Tibial nerve (tissue), 3 donors: Measurements from ENCODE around the gene TH.

ENCODE experiments used
- POLR2A ChIP-seq, 2 donors: fragments of 450-650 bp; IDR thresholded peaks; one replicate each; pipeline ENCODE4 v1.6.1; 2017; ENCODE audit warnings: antibody characterized with exemption in 2 of 2, mild to moderate bottlenecking in 2 of 2, moderate library complexity in 2 of 2
- TF ChIP-seq, protein P1 (sequence below), 5 experiments: fragments of 200-600 bp in 3 of 5; fragments of 450-650 bp in 2 of 5; sonication (generic) in 3 of 5; IDR thresholded peaks; one replicate each; pipeline ENCODE4 v1.5.1; 2016 to 2019; ENCODE audit warnings: antibody characterized with exemption in 5 of 5, mild to moderate bottlenecking in 3 of 5, moderate library complexity in 2 of 5

DNA sequence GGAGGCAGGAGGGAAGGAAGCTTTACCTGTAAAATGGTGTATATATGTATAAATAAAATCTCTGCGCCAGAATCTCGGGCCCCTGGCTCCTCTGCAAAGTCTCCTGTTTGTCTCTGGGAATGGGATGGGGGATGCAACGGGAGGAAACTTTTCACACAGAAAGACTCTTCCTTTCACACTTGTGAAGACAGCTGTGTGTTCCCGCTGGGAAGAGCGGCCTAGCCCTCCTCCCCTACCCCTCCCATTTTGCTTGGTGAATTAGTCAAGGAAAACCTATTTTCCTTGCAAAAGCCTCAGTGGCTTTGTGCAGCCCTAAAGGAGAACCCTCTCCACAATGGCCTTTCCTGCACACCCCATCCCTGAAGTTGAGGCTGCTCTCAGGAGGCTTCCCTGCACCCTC lies 23.0 kb downstream of the TH start:
- TF ChIP-seq, protein P1, sequence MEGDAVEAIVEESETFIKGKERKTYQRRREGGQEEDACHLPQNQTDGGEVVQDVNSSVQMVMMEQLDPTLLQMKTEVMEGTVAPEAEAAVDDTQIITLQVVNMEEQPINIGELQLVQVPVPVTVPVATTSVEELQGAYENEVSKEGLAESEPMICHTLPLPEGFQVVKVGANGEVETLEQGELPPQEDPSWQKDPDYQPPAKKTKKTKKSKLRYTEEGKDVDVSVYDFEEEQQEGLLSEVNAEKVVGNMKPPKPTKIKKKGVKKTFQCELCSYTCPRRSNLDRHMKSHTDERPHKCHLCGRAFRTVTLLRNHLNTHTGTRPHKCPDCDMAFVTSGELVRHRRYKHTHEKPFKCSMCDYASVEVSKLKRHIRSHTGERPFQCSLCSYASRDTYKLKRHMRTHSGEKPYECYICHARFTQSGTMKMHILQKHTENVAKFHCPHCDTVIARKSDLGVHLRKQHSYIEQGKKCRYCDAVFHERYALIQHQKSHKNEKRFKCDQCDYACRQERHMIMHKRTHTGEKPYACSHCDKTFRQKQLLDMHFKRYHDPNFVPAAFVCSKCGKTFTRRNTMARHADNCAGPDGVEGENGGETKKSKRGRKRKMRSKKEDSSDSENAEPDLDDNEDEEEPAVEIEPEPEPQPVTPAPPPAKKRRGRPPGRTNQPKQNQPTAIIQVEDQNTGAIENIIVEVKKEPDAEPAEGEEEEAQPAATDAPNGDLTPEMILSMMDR (IDR thresholded peaks at IDR 0.05), result no peak
- no peak for TF ChIP-seq POLR2A (IDR thresholded peaks at IDR 0.05)
